ENCODE measurements around the gene ANKMY1. TPM values are rescaled to one million over a fixed set of nuclear protein-coding genes. Genes with fewer than 3 reads are reported as not detected.

Gene ANKMY1
- total RNA-seq, 1 donor, result 11.2 TPM

DNA sequence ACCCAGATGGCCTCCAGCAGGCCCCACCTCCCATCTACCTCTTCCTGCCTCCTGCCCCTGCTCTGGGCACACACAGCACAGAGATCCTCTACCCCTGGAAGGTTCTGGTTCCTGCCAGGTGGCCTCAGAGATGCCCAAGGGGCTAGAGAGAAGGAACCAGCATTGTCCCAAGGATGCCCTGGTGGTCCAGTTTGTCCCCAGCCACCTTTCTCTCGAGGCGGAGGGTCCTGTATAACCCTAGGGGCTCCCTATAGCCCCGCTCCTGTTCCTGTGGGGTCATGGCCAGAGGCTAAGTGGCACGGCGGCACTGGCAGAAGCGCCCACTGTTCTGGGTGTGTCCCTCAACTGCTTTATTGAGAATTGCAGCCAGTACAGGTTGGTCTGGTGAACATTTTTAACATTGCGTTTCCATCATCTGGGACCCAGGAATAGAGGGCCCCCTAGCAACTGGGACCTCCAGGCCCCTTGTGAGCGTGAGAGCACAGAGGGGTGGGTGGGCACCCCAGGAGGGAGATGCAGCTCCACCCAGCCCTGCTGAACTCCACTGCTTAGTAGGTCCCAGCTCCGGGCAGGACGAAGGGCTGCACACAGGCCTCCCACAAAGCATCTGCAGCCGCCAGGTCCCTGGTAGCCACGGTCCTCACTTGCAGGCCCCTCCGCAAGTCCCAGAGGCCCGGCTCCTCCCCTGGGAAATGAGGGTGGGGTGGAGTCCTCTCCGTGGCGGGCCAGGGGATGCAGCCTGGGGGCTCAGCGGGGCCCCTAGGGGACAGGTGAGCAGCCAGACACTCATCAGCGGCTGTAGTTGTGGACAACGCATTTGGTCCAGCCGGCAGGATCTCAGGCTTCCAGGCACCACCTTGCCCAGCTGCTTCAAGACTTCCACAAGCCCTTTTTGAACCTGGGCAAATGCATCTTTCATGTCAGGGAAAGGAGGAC is 89.2 kb downstream of the ANKMY1 start:
- Histone ChIP-seq H3K4me3 (ENCODE audit: insufficient read depth, low read length) (no peak overlapping the region), H3K4me1 (ENCODE audit: insufficient read depth, low read length) (no peaks in the 10 kb centered on the region), H2AFZ (ENCODE audit: low read length) (no peak overlapping the region), H3K4me2 (ENCODE audit: insufficient read depth, low read length) (no peak overlapping the region), H3K27me3 (ENCODE audit: insufficient read depth, low read length) (no peaks in the 10 kb centered on the region), H3K79me2 (ENCODE audit: insufficient read depth, low read length) (no peaks in the 10 kb centered on the region), H4K20me1 (ENCODE audit: insufficient read depth, low read length) (no peaks in the 10 kb centered on the region), H3K36me3 (ENCODE audit: insufficient read depth, low read length) (peaks cover 8% of the 10 kb centered on the region), H3K27ac (ENCODE audit: low read depth, low read length) (no peak overlapping the region), H3K9me3 (ENCODE audit: low read depth, low read length) (peaks cover 3% of the 10 kb centered on the region)
- no peak for TF ChIP-seq CTCF (IDR thresholded peaks at IDR 0.05; ENCODE audit: extremely low read depth, low read depth, low read length)
- DNase-seq (ENCODE audit: insufficient read length, low spot score, missing footprints), result peak; percentile 83

GRCh38 chr2:240467659-240468302 is 90.0 kb downstream of the ANKMY1 start:
- Histone ChIP-seq H3K4me1 (ENCODE audit: insufficient read depth, low read length) (no peaks in the 10 kb centered on the region), H3K27ac (ENCODE audit: low read depth, low read length) (no peak overlapping the region), H2AFZ (ENCODE audit: low read length) (no peak overlapping the region), H3K9me3 (ENCODE audit: low read depth, low read length) (peaks cover 3% of the 10 kb centered on the region), H3K36me3 (ENCODE audit: insufficient read depth, low read length) (peaks cover 8% of the 10 kb centered on the region), H3K4me2 (ENCODE audit: insufficient read depth, low read length) (no peak overlapping the region), H3K79me2 (ENCODE audit: insufficient read depth, low read length) (no peaks in the 10 kb centered on the region), H4K20me1 (ENCODE audit: insufficient read depth, low read length) (no peaks in the 10 kb centered on the region), H3K27me3 (ENCODE audit: insufficient read depth, low read length) (no peaks in the 10 kb centered on the region), H3K4me3 (ENCODE audit: insufficient read depth, low read length) (no peak overlapping the region)
- peak; percentile 79 for DNase-seq (ENCODE audit: insufficient read length, low spot score, missing footprints)
- TF ChIP-seq CTCF (IDR thresholded peaks at IDR 0.05; ENCODE audit: extremely low read depth, low read depth, low read length), result no peak

- no peak for TF ChIP-seq CTCF (IDR thresholded peaks at IDR 0.05; ENCODE audit: extremely low read depth, low read depth, low read length)
- H4K20me1 ChIP-seq (ENCODE audit: insufficient read depth, low read length), result no peaks in the 10 kb centered on the region
- no peak overlapping the region for H3K4me2 ChIP-seq (ENCODE audit: insufficient read depth, low read length)
- no peak overlapping the region for H3K27ac ChIP-seq (ENCODE audit: low read depth, low read length)
- H2AFZ ChIP-seq (ENCODE audit: low read length), result no peak overlapping the region
- DNase-seq (ENCODE audit: insufficient read length, low spot score, missing footprints), result peak; percentile 84
- H3K4me3 ChIP-seq (ENCODE audit: insufficient read depth, low read length), result no peak overlapping the region
- no peaks in the 10 kb centered on the region for H3K4me1 ChIP-seq (ENCODE audit: insufficient read depth, low read length)
- H3K36me3 ChIP-seq (ENCODE audit: insufficient read depth, low read length), result peaks cover 8% of the 10 kb centered on the region
- H3K27me3 ChIP-seq (ENCODE audit: insufficient read depth, low read length), result no peaks in the 10 kb centered on the region
- H3K9me3 ChIP-seq (ENCODE audit: low read depth, low read length), result peaks cover under 1% of the 10 kb centered on the region
- H3K79me2 ChIP-seq (ENCODE audit: insufficient read depth, low read length), result no peaks in the 10 kb centered on the region
Measured at GRCh38 chr2:240467149-240467642, 90.6 kb downstream of the ANKMY1 start.
